GM18526 (cell line): Measurements from ENCODE around the gene DSTN.

Experiments
- POLR2A ChIP-seq: IDR thresholded peaks from 3 replicates; pipeline ENCODE4 v1.6.1; 2011; ENCODE audit not compliant: insufficient read length; ENCODE audit errors: extremely low read depth

Gene DSTN

GRCh38 chr20:17630806-17631195 lies 60.9 kb downstream of the DSTN start:
- TF ChIP-seq POLR2A, result no peak

- no peak for TF ChIP-seq POLR2A
Observed at GRCh38 chr20:17631576-17632319, 61.9 kb downstream of the DSTN start.

- no peak for TF ChIP-seq POLR2A
Observed at GRCh38 chr20:17633221-17633849, 63.5 kb downstream of the DSTN start.

GRCh38 chr20:17633850-17634500 lies 64.1 kb downstream of the DSTN start:
- TF ChIP-seq POLR2A, result no peak

- TF ChIP-seq POLR2A, result no peak
Observed at GRCh38 chr20:17634661-17635331, 64.9 kb downstream of the DSTN start.

- TF ChIP-seq POLR2A, result no peak
Observed at GRCh38 chr20:17635332-17636244, 65.7 kb downstream of the DSTN start.

- no peak for TF ChIP-seq POLR2A
Observed at GRCh38 chr20:17636523-17637412, 66.9 kb downstream of the DSTN start.

GRCh38 chr20:17637413-17637780 lies 67.5 kb downstream of the DSTN start:
- no peak for TF ChIP-seq POLR2A

GRCh38 chr20:17637985-17638640 lies 68.2 kb downstream of the DSTN start:
- TF ChIP-seq POLR2A, result no peak

GRCh38 chr20:17638835-17639407 lies 69.0 kb downstream of the DSTN start:
- TF ChIP-seq POLR2A, result no peak

GRCh38 chr20:17640146-17640874 lies 70.4 kb downstream of the DSTN start:
- TF ChIP-seq POLR2A, result no peak

- TF ChIP-seq POLR2A, result no peak
Observed at GRCh38 chr20:17640875-17641378, 71.1 kb downstream of the DSTN start.

GRCh38 chr20:17641520-17641964 lies 71.7 kb downstream of the DSTN start:
- no peak for TF ChIP-seq POLR2A
